HTR-8/SVneo (cell line): ENCODE measurements around the gene EIF5.
A peak's percentile ranks its signal among the peaks of the same experiment; 100 is the strongest.

Source experiments
- DNase-seq: peaks from one replicate; pipeline ENCODE4 v3.0.0; 2011; ENCODE audit warnings: low spot score, mixed read lengths; ENCODE audit not compliant: insufficient read length
- FAIRE-seq: peaks from 2 replicates; lab custom pipeline; 2011; peaks lifted over from hg19 to GRCh38; lab: Jason Lieb, UNC

Gene EIF5

DNA sequence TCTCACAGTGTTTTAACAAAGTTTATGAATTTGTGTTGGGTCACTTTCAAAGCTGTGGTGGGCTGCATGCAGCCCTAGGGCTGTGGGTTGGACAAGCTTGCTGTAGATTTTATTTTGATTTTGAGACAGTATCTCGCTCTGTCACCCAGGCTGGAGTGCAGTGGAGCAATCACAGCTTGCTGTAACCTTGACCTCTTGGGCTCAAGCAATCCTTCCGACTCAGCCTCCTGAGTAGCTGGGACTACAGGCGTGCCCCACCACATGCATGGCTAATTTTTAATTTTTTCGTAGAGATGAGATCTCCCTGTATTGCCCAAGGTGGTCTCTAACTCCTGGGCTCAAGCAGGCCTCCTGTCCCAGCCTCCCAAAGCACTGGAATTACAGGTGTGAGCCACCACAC is 56.6 kb downstream of the EIF5 start:
- FAIRE-seq (no peak), DNase-seq (no peak)

DNA sequence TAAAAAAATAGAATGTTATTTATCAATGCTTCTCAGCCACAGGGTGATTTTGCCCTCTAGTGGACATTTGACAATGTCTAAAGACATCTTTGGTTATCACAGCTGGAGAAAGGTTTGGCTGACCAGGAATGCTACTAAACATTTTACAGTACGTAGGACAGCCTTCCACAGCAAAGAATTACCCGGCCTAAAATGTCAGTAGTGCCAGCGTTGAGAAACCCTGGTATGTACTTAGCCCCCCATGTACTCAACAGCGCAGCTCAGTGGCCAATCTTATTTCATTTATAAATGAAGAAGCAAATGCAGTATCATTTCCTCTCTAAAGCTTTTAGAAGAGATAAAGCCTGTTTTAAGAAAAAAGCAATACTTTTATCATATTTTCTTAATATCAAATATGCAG is 57.0 kb downstream of the EIF5 start:
- DNase-seq (peak; percentile 68), FAIRE-seq (no peak)

DNA sequence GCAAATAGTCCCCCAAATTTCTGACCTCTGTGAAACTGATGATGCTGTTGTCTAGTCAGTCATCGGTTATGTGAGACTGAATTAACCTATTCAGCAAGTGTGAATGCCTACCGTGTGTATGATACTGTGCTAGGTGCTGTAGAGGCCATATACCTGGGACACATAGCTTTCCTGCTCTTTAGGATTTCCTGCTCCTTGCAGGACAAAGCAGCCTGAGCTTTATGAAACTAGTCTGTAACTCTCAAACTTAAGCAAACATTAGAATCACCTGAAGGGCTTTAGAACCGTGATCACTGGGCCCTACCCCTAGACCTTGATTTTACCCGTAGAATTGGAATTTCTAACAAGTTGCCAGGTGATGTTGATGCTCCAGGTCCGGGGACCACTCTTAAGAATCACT is 58.1 kb downstream of the EIF5 start:
- no peak for FAIRE-seq

DNA sequence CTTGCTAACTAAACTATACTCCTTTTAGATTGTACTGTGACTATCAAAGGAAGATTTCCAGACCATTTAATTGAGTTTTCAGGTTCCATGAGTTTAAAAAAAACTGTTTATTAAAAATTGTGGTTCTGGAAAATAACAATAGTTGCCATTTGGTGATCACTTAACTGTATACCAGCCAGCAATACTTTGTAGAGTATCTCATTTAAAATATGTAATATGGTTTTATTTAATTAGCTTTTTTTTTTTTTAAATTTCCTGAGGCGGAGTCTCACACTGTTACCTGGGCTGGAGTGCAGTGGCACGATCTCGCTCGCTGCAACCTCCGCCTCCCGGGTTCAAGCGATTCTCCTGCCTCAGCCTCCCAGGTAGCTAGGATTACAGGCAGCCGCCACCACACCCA is 58.5 kb downstream of the EIF5 start:
- DNase-seq (no peak), FAIRE-seq (no peak)

More for the DNA sequence above, 58.1 kb downstream of the EIF5 start:
- DNase-seq: no peak

DNA sequence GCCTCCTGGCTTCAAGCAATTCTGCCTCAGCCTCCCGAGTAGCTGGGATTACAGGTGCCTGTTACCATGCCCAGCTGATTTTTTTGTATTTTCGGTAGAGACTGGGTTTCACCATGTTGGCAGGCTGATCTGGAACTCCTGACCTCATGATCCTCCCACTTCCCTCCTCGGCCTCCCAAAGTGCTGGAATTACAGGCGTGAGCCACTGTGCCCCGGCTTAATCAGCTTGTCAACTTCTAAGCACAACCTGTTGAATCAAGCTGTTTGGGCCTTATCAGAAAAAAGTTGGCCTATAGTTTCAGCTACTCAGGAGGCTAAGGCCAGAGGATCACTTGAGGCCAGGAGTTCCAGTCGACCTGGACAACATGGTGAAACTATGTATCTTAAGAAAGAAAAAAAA is 59.0 kb downstream of the EIF5 start:
- DNase-seq (no peak), FAIRE-seq (no peak)

DNA sequence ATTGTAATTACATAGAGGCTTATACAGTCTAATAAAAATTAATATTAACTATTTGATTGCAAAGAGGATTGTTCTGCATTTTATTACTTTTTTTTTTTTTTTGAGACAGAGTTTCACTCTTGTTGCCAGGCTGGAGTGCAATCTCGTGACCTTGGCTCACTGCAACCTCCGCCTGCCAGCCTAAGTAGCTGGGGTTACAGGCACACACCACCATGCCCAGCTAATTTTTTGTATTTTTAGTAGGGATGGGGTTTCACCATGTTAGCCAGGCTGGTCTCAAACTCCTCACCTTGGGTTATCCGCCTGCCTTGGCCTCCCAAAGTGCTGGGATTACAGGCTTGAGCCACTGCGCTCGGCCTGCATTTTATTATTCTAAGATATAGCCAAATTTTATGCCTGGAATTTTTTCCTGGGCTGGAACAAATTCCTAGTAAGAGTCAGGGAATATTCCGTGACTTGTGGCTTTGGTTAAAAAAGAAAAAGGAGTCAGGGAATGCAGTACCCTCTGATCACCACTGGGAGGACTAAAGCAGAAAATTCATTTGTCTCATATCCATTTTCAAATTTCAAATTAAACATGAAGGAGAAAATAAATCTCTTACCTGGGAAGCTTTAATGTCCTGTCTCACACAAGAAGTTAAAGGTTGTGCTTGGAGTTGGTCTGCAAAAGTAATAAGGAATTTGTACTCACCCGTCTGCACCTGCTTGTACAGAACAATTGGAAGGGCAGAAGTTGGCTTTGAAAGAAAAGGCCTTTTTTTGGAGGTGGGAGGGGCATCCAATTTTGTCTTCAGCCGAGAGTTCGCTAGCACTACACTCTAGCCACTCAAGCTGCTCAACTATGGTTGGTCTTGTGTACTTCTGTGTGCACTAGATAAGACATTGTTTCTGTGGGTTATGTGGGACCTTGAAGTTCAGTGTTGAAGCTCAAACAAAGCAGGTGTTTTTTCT is 59.9 kb downstream of the EIF5 start:
- FAIRE-seq: no peak
- DNase-seq: no peak
